Measurements from ENCODE around the gene RAET1E. TPM values are rescaled to one million over a fixed set of nuclear protein-coding genes. Genes with fewer than 3 reads are reported as not detected.
"Not testable (repeated sequence)": the region's sequence is repeated elsewhere in the genome, so short reads cannot be mapped to it uniquely, and the experiment has no call there.

RAET1E gene
- total RNA-seq, 1 donor from 2014 or later: not detected

DNA sequence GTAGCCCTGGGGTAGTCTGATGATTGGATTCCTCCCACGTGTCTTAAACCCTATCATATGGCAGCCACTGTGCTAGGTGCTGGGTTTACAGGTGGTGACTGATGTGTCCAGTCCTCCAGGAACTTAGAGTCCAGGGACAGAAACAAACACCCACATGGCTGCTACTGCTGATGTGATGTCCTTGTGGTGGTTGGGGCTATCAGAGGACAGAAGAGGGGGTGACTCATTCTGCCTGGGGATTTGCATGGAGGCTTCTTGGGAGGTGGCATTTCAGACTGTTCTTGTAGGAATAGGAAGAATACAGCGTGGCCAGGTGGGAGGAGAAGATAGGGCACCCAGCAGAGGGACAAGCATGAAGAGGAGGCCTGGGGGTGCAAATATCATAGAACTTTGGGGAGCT lies 15.2 kb upstream of the RAET1E start:
- ATAC-seq: no peak
- DNase-seq (ENCODE audit: low spot score): no peak

DNA sequence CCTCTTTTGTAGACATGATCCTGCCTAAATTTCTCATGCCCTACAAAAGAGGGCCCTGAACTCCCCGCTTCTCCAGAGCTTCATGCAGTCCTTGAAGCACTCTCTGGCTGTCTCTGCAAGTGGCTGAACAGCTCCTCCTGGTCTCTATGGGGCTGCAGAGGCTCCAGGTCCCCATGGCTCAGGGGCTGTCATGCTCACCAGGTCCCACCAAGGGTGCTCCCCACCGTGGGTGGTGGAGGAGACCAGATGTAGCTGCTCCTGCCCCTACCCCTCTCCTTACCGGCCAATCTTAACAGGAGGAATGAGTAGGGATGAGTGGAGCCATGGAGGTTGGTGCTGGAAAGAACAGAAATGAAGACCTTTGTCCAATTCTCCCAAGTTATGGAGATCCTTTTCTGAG lies 14.8 kb upstream of the RAET1E start:
- ATAC-seq; DNase-seq (ENCODE audit: low spot score): not testable (repeated sequence)

- no peak for DNase-seq (ENCODE audit: low spot score)
- no peak for ATAC-seq
Observed at GRCh38 chr6:149910721-149911151, 12.8 kb upstream of the RAET1E start.

GRCh38 chr6:149909701-149910470 lies 12.0 kb upstream of the RAET1E start:
- ATAC-seq (no peak), DNase-seq (ENCODE audit: low spot score) (no peak)

GRCh38 chr6:149908480-149908879 lies 10.6 kb upstream of the RAET1E start:
- ATAC-seq: not testable (repeated sequence)
- peak; percentile 15 for DNase-seq (ENCODE audit: low spot score)

DNA sequence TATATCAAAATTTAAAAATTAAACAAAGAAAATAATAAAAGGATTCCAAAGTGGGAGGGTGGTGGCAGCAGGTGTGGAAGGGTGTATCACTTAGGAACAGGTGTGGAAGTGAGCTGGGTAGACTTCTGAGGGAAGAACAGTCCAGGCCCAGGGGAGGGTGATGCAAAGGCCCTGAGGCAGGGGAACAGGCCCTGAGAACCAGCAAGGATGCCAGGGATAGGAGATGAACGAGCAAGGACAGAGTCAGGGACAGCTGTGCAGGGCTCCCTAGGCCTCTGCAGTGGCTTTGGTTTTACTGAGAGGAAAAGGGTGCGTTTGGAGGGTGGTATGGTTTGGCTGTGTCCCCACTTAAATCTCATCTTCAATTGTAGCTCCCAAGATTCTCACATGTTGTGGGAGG lies 9.4 kb upstream of the RAET1E start:
- ATAC-seq (no peak), DNase-seq (ENCODE audit: low spot score) (peak; percentile 11)

DNA sequence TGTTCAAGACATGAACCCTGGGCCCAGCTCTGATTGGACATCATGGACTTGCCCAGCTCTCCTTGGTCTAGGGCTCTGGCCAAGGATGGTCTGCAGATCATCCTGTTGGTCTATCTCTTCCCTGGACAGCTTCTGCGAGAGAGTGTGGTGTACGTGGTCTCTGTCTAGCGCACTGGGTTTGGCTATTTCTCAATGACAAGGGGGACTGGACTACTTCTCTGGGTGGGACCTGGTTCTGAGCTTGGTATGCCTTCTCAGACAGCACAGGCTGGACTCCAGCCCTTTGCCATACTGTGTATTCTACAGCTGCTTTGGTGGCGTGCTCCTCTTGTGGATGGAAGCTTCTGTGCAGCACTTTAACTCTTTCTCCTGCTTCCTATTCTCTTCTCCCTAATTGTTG lies 8.5 kb upstream of the RAET1E start:
- ATAC-seq (no peak), DNase-seq (ENCODE audit: low spot score) (no peak)

DNA sequence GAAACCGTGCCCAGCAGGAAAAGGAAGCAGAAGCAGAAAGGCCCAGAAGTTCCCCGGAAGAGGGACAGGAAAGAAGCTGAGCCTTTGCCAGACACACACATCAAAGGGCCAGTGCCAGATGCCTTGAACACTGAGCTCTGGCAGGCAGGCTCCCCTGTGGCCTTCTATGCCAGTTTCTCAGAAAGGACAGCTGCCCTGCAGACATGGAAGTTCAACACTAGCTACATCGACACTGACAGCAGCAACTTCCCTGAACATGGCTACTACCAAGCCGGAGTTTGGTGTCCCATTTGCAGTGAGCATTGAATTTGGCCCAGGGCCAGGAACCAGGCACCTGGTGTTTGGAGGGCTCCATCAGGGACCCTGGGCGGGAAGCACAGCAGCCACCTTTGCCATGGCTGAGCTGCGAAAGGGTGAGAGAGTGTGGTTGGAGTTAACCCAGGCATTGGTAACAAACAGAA lies 8.0 kb upstream of the RAET1E start:
- no peak for DNase-seq (ENCODE audit: low spot score)

DNA sequence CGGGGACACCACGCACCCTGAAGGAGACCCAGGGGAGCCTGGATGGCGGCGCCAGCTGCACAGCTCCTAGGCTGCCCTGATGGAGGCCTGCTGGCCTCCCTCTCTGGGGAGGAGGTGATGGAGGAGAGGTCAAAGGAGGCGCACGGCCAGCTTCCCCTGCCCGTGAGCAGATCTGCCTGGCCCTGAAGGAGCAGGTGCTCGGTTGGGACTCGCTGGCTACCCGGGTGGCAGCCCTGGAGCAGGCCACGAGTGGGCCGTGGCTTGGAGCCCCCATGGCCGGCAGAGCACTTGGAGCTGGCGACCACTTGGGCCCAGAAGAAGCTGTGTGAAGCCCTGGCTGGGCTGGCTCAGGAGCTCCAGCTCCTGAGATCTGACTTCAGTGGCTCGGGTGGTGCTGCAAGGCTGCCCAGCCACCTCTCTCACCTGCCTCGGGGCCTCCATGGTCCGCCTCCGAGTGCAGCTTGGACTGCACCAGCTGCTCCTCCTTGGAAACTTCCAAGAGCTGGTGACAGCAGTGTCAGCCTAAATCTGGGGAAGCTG lies 7.5 kb upstream of the RAET1E start:
- no peak for DNase-seq (ENCODE audit: low spot score)
- no peak for ATAC-seq

More for the DNA sequence above, 8.0 kb upstream of the RAET1E start:
- peak; percentile 33 for ATAC-seq

GRCh38 chr6:149904661-149905370 lies 6.9 kb upstream of the RAET1E start:
- ATAC-seq: no peak

DNA sequence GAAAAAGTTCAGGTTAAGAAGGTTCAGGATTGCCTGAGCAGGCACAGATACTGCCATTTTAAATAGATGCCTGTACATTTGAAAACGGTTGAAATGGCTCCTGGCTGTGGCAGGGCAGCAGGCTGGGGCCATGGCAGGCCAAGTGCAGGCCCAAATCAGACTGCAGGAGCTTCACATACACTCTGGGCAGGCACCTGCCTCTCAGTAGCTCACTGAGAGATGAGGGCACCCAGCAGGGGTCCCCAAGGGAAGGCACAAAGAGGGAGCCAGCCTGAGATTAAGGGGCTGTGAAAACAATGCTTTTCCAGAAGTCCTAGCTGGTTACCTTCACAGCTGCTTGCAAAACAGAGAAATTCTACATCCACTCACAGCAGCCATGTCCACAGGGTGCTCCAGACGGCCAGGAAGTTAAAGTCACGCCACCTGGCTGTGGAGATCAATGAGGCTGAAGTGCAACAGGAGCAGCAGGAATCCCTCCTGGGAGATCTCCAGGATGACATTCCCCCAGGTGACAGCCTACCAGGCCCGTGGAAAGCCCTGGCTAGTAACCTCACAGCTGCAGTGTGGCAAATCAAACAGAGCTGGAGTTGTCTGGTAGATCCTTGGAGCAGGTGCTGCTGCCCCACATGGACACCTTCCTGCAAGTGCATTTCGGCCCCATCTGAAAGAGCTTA lies 6.2 kb upstream of the RAET1E start:
- DNase-seq (ENCODE audit: low spot score) (no peak), ATAC-seq (no peak)

More at GRCh38 chr6:149904661-149905370, 6.9 kb upstream of the RAET1E start:
- no peak for DNase-seq (ENCODE audit: low spot score)

DNA sequence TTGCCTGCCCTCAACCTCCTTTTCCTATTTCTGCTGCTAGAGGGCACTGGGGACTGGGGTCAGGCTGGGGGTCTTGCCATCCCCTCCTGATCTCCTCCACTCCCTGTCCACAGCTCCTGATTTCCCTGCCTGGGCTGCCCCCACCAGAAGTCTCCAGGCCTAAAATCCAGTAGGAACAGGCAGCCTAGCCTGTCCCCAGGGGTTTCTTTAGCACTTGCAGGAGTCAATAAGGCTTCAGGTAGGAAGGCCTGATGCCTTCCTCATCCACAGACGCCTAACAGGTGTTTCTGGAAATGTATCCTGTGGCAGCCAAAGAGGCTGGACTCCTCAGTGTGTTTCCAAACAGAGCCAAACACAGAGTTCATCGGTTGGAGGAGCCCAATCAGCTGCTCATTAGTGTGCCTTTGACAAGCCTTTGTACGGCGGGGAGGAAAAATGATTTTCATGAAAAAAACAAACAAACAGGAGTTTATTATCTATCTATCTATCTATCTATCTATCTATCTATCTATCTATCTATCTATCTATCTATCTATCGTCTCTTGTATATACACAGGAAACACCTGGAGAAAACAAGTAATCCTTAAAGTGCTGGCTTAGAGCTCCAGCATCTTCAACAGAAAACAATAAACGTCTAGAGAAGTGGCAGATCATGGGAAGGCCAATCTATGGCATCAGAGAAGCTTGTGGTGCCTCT lies 3.7 kb upstream of the RAET1E start:
- no peak for ATAC-seq
- DNase-seq (ENCODE audit: low spot score): no peak

- ATAC-seq (no peak), DNase-seq (ENCODE audit: low spot score) (no peak)
Observed at GRCh38 chr6:149900620-149901443, 2.9 kb upstream of the RAET1E start.

DNA sequence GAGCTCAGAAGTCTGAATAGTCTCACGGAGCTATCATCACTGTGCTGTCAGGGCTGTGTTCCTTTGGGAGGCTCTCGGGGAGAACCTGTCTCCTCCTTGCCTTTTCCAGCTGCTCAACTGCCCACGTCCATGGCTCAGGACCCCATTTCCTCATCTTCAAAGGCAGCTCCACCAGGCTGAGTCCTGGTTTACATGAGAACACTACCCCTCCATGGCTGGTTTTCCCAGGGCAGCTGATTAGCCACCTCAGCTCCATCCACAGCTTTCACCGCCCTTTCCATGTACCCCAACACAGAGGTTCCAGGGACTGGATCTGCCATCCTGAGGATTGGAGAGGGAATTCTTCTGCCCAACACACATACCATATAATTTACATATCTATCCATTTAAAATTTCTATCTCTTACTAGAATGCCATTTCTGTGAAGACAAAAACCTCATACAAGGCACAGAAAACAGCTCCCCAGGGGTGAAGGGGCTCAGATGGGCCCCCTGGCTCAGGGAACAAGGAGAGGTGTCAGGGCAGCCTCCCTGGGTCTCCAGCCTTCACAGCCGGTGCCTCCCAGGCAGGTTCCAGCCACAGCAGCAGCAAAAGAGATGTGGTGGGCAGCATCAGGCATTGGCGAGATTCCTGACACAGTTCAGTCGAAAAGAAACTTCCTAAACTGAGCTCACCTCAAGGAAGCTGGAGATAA lies 2.2 kb upstream of the RAET1E start:
- no peak for ATAC-seq
- DNase-seq (ENCODE audit: low spot score): no peak

DNA sequence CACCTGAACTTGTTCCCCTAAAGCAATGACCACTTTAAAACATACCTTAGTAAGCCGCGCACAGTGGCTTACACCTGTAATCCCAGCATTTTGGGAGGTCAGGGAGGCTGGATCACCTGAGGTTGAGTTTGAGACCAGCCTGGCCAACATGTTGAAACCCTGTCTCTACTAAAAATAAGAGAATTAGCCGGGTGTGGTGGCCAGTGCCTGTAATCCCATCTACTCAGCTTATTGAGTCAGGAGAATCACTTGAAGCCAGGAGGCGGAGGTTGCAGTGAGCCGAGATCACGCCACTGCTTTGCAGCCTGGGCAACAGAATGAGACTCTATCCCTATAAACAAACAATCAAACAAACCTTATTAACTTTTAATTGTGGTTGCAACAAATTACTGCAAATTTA lies 1.6 kb upstream of the RAET1E start:
- no peak for DNase-seq (ENCODE audit: low spot score)
- no peak for ATAC-seq

- ATAC-seq: no peak
- DNase-seq (ENCODE audit: low spot score): no peak
Observed at GRCh38 chr6:149898966-149899365, 1.1 kb upstream of the RAET1E start.

GRCh38 chr6:149897015-149897697 lies 757 bp downstream of the RAET1E start:
- peak; percentile 84 for DNase-seq (ENCODE audit: low spot score)
- peak; percentile 96 for ATAC-seq

GRCh38 chr6:149896491-149896890 lies 1.4 kb downstream of the RAET1E start:
- no peak for ATAC-seq

GRCh38 chr6:149895833-149896271 lies 2.1 kb downstream of the RAET1E start:
- ATAC-seq: peak; percentile 27
- no peak for DNase-seq (ENCODE audit: low spot score)

More at GRCh38 chr6:149896491-149896890, 1.4 kb downstream of the RAET1E start:
- no peak for DNase-seq (ENCODE audit: low spot score)
